HG02678 (cell line): ENCODE results near the gene DOK4.
"Not testable (repeated sequence)": the region's sequence is repeated elsewhere in the genome, so short reads cannot be mapped to it uniquely, and the experiment has no call there.

Source experiments
- ATAC-seq: cut with Tn5 transposase; IDR thresholded peaks from one replicate; pipeline ENCODE4 v1.9.1; 2021; ENCODE audit warnings: mild to moderate bottlenecking, moderate library complexity; ENCODE audit not compliant: unreplicated experiment

The DOK4 gene

DNA sequence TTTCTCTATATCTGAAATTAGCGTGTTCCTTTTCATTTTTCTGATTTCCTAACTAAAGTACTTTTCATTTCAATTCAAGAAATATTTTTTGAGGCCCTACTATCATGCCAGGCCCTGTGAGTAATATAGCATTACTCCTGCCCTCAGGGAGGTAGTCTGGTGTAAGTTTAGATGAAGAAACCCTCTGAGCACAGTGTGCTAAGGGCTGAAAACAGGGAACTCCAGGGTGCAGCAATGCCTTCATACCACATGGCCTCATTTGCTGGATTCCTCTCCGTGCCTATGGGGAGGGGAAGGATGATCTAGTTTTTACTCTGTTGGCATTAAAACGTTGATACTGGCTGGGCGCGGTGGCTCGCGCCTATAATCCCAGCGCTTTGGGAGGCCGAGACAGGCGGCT lies 34.3 kb downstream of the DOK4 start:
- ATAC-seq: no peak

DNA sequence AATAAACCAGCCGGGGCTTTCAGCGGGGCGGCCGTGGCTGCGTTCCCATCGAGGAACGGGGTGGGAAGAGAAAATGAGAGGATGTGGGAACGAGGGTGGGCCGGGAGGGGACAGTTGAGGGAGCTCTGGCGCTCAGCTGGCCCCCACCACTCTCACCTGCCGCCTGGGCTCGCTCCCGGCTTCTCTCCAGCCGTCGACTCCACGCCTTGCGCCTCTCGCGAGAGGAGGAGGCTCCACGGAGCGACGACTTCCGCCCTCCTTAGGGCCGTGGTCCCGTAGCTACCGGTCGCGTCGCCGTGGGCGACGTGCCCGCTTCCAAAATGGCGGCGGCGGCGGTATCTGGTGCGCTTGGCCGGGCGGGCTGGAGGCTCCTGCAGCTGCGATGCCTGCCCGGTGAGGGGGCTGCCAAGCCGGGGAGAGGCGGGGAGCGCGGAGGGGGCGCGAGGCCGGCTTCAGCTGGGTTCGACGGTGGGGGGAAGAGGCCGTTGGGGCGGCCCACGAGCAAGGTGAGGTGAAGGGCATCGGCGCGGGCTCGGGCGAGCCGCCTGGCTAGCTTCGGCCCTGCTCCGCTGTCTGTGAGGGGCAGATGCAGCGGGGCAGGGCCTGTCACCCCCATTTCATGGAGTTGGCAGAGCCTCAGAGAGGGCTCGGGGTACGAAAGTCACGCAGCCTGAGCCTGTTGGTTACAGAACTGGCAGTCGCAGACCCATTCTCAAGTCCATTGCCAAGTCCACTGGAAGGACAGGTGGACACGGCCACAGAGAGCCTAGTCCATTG lies 38.9 kb downstream of the DOK4 start, which contains the start of the genes CIAPIN1 and COQ9:
CIAPIN1 (minus strand) TSS at position 200 of the 777 bp plus-strand sequence. CDS start 6,457 bp downstream, outside the sequence.
COQ9 (plus strand) TSS at position 294 of the 777 bp plus-strand sequence; CDS start at position 321, 27 bp downstream.
- peak; percentile 99 for ATAC-seq

DNA sequence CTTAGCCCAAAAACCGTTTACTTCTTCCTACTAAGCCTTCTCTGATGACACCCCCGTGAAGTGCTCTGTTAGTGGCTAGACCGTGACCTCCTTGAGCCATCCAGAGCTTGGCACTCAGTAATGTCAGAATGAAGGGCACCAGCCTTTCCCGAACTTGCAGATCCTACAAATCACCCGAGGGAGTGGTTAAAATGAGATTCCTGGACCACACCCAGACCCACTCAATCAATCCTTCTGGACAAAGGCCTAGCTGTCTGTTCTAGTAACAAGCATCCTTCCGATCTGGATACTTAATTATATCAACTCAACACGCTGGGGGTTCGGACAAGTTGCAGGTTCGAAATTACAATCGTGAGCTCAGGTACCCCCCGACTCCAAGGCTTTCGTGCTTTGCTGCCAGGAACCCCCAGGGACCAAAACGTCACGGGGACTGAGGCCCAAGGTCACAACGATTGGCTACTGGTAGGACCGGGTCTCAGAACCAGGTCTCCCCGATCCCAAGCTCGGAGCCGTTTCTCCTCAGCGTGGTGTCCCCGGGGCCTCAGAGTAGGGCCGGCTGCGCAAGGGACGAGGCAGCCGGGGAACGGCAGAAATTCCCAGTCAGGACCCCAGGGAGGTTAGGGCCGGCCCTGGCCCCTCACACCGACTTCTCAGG lies 39.6 kb downstream of the DOK4 start:
- peak; percentile 26 for ATAC-seq

DNA sequence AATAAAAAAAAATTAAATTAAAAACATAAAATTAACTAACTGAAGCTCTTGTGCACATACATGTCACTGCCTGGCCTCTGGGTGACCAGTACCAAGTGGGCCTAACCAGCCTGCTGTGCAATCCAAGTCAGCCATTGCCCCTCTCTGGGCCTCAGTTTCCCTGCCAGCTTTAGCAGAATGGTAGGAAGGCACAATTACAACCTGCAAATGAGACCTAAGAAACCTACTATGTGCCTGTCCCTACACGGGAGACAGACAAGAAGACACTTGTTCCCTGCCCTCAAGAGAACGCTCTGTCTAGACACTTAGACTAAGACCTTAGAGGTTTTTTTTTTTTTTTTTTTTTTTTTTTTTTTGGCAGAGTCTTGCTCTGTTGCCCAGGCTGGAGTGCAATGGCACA lies 40.8 kb downstream of the DOK4 start:
- ATAC-seq: no peak

DNA sequence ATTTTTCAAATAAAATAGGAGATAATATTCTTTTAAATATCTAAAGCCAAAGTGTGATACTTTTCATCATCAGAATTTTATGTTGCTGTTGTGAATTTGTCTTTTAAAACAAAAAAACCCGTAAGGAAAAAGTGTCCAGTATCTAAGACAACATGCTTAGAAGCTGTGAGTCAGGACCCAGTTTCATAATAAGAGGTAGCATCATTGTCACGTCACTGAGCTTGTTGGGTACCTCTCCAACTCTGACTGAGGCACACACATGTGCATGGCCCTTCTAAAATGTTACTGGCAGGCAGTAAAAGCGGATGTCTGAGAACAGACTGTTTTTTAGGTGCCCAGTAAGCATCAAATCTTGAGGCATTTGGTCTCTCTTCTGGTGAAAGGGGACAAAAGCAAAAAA lies 41.6 kb downstream of the DOK4 start:
- no peak for ATAC-seq

DNA sequence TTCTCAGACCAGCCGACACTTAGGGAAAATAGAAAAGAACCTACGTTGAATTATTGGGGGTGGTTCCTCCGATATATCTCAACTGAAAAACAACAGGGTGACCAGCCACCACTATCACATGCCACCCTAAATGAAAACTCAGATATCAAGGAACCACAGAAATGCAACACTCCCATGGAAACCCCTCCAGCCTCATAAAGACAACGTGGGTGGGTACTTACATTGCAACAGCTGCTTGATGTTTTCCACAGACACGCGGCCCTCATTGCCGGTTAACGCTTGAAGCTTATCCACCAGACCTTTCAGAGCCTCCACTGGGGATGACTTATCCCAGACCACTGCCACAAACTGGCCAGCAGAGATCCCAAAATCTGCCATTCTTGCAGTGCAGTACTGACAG lies 45.7 kb downstream of the DOK4 start:
- not testable (repeated sequence) for ATAC-seq

DNA sequence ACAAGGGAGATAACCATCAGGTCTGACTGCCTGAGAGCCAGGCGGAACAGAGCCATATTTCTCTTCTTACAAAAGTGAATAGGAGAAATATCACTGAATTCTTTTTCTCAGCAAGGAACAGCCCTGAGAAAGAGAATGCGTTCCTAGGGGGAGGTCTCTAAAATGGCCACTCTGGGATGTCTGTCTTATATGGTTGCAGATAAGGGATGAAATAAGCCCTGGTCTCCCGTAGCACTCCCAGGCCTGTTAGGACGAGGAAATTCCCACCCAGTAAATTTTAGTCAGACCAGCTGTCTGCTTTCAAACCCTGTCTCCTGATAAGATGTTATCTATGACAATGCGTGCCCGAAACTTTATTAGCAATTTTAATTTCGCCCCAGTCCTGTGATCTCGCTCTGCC lies 46.3 kb downstream of the DOK4 start:
- ATAC-seq: not testable (repeated sequence)

DNA sequence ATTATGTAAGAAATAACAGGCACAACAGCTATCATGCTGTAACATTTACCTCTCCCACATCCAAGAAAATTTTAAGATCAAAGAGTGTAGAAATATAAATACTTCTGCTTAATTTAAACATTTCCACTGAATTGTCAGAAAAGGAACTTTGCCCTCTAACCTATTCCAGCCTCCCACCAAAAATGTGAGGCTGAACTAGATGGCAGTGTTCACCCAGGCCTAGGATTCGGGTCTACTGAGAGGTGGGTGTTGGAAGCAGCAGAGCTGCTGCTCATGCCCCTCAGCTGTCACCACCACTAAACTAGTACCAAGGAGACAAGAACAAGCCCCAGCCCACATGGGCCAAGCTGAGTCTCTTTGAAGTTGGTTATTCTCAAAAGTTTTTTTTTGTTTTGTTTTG lies 50.5 kb downstream of the DOK4 start:
- ATAC-seq: no peak

DNA sequence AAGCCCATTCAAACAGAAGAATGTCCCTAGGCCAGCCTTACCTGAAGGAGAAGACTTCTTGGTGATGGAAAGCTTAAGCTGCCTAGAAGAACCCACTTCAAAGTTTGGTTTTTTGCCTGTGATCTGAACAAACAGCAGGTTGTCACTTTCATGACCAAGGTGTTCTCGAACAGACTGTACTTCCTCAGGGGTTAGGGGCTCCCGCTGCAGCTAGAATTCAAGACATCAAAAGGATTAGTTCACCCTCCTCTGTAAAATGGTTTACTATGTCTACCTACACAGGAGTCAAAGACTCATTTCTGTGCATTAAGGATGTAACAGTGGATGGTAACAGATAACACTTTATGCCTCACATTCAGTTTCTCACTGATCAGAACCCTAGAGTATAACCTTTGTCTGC lies 52.3 kb downstream of the DOK4 start:
- ATAC-seq: no peak

DNA sequence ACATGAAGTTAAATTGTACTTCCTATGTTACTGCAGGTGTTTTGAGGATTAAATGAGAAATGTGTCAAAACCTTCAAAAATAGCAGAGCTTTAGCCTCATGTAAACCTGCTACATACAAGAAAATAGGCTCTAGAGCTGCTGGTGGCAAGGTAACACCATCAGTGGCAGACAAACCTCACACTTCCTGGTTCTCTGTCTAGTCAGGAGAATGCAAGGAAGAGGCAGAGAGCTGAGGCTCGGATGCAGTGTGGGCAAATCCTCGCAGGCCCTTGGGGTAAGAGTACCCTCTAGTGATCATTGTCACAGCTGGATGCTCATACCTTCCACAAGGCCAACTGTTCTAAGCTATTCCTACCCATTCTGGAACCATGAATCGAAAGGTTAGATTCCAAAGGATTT lies 53.3 kb downstream of the DOK4 start:
- ATAC-seq: no peak

DNA sequence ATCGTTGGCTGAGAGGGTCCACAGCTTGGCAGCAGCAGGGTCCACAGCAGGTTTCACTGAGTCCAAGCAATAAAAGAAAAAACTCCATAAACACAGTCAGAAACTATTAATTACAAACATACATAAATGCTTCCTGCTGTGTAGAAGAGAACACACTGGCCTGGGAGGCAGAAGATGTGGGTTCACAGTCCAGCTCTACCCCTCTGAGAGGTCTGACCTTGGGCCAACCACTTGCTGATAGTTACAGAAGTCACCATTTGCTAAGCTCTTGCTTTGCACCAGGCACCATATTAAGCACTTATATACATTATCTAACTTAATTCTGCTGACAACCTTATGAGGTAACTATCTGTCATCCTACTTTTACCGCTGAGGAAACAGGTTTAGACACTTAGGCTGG lies 53.8 kb downstream of the DOK4 start:
- no peak for ATAC-seq

DNA sequence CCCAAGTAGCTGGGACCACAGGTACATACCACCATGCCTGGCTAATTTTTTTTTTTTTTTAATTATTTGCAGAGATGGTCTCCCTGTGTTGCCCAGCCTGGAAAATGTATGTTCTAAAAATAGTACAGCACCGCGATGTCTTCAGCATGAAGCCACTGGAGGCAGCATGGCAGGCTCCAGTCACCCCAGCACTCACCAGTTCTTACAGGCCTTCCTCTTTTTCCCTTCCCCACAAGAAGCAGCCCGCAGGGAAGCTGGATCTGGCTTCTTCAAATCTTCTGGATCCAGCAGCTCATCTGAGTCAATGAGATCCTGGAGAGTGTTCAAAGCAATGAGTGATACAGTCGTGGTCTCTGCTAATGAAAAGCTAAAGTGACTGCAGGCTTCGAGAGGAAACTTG lies 55.3 kb downstream of the DOK4 start:
- ATAC-seq: no peak

DNA sequence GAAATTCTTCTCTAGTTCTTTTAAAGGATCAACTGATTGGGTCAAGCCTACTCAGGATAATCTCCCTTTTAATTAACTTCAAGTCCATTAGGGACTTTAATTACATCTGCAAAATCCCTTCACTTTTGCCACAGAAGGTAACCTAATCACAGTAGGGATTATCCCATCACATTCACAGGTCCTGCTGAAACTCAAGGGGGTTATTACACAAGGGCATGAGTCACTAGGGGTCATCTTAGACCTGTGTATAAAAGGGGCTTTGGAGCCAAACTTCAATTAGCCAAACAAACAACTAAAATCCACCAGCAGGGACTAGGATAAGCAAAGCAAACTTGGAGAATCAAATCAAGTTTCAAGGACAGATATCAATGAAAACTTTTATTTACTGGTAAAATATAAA lies 58.5 kb downstream of the DOK4 start:
- ATAC-seq: no peak

DNA sequence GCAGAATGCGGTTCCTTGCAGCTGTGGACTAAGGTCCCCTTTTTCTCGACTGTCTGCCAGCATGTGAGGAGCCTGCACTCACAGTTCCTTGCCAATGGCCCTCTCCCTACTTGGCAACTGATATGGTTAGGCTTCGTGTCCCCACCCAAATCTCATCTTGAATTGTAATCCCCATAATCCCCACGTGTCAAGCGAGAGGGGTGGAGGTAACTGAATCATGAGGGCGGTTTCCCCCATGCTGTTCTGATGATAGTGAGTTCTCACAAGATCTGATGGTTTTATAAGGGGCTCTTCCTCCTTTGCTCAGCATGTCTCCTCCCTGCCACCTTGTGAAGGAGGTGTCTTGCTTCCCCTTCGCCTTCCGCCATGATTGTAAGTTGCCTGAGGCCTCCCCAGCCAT lies 59.0 kb downstream of the DOK4 start:
- ATAC-seq: no peak

DNA sequence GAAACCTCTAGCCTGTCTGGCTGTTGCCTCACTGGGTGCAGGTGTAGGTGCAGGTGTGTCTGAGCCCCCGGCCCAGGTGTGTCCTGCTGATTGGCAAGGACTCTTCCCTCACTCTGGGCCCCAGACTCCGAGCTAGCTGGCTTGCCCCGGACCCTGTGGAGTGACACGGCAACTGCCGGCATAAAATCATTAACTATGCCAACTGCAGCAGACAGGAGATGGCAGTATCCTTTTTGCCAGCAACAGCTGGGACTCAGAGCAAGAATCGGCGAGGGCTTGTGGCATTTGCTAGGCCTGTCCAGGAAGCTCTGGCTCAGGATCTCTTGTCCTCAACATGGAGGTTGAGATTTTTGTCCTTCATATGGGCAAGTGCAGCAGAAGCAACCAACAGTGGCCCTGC lies 59.9 kb downstream of the DOK4 start:
- no peak for ATAC-seq

DNA sequence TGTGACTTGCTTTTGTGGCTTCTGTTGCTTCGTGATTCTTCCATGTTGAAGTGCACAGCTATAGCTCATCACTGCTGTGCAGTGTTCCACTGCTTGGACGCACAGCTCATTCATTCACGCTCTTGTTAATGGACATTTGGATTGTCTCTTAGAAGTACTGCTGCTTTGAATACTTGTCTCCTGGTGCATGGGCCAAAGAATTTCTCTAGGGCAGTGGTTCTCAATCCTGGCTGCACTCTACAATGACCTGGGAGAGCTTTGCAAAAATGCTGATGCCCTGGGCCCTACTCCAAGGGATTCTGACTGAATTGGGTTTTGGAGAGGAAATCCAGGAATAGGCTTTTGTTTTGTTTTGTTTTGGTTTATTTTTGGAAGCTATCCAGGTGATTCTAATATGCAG lies 61.7 kb downstream of the DOK4 start:
- ATAC-seq: no peak

DNA sequence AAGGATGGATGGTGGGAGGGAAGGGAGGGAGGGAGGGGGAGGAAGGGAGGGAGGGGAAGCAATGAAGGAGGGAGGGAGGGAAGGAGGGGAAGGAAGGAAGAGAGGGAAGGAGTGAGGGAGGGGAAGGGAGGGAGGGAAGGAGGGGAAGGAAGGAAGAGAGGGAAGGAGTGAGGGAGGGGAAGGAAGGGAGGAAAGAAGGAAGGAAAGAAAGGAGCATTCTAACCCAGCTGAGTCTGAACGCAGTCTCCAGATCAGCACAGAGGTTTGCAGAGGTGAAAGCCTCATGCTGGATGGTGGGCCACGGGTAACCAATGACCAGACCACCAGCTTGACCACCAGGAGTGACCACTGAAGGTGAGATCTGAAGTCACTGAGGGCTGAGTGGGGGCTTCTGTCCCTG lies 63.1 kb downstream of the DOK4 start:
- no peak for ATAC-seq

DNA sequence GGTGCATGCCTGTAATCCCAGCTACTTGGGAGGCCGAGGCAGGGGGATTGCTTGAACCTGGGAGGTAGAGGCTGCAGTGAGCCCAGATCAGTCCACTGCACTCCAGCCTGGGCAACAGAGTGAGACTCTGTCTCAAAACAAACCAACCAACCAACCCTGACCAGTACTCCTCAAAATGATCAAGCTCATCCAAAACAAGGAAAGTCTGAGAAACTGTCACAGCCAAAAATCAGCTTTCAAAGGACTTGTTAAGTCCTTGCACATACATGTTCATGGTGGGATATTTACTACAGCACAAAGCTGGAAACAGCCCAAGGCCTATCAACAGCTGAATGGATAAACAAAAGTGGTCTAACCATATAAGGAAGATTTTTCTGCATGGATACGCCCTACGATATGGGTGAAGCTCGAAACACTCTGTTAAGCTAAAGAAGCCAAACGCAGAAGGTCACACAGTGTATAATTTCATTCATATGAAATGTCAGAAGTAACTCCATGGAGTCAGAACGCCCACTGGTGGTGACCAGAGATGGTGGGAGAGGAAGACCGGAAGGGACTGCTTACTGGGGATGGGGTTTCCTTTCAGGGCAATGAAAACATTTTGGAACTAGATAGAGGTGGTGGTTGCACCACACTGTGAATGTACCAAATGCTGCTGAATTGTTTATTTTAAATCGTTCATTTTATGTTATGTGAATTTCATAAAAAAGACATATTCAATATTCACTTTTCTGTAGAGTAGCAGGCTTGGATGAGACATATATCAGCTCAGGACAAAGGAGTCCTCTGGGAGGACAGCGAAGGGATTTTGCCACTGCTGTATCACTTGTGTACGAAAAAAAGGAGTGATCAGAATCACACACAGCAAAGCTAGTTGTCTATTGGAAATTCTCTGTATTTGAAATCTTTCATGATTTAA lies 64.0 kb downstream of the DOK4 start:
- ATAC-seq: no peak
